ENCODE results near the gene BABAM1. TPM values are rescaled to one million over a fixed set of nuclear protein-coding genes. Genes with fewer than 3 reads are reported as not detected.

The BABAM1 gene
- 75.2 and 78.1 TPM in 2 replicates for total RNA-seq

DNA sequence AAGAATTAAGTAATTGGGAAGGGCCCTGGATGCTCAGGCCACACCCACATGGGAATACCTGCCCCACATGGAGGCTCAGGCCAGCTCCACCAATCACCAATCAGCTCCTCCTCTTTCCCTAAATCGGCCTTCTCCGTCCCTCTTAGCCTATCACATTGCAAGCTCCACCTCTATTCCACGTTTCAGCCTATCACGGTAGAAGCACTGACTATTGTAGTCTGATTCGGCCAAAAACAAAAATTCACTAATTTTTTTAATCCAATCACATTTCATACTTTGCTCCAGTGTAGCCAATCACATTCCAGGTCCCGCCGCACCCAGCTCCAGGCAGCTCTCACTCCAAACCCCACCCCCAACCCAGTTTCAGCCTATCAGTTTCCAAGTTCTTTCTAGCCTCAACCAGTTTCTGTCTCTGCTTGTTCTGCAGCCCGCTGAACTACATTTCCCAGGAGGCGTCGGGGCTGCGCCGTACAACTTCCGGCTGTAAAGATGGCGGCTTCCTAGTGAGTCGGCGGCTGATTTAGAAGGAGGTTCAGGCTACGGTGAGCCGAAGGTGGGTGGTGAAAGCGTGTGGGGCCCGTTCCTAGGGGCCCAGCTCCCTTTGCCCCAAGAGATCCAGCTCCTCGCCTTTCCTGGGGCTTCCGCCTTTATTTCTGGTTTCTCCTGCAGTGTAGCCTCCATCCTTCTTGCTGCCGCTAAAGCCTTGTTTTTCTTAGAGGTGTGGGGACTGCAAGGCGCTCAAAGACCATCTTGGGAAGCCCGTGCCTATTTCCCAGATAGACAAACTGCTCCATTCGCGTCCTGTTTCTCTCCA is at the start of gene BABAM1:
Gene BABAM1 (plus strand): TSS at position 469 of the 814 bp plus-strand sequence. CDS start 1,364 bp downstream, outside the sequence.

DNA sequence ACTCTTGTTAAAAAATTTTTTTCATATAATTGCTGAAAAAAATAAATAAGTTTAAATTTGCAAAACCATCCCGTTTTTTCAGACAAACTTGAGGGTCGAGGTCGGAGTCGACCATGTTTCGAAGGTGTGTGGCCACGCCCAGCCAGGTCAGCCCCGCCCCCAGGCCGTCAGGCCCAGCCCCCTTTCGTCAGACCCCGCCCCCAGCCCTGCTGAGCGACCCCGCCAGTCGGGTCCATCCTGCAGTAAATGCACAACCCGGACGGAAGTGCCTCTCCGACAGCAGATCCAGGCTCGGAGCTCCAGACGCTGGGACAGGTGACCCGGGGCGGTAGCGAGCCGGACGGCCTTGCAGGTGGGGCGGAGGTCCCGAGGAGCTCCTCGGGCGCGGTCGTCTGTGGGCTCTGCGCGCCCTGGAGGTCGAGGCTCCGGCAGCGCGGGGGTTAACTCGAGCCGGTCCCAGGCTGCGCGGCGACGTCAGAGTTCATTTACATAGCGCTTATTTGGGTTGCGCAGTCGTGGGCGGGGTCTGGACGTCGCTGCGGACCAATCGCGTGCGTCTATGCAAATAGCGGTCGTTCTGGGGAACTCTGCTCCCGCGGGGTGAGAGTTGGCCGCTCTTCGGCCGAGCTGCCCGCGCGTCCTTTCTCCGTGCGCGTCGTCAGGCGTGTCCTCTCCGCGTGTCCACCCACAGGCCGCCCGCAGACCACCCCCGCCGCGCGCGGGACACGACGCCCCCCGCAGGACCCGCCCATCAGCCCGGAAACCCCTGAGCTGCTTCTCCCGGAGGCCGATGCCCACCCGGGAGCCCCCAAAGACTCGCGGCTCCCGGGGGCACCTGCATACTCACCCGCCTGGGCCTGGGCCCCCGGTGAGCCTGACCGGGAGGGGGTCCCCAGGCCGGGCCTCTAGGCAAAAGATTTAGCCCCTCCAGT is 41.0 kb upstream of the BABAM1 start, which contains the start of gene OCEL1:
Gene OCEL1 (plus strand): TSS at position 225 of the 932 bp plus-strand sequence. CDS start 22 bp downstream, at position 247.

GRCh38 chr19:17245535-17245984 is 21.7 kb upstream of the BABAM1 start, which contains the start of gene NR2F6:
TSS of gene NR2F6 (minus strand) at chr19:17245919. CDS start at chr19:17245220, 699 bp downstream.

DNA sequence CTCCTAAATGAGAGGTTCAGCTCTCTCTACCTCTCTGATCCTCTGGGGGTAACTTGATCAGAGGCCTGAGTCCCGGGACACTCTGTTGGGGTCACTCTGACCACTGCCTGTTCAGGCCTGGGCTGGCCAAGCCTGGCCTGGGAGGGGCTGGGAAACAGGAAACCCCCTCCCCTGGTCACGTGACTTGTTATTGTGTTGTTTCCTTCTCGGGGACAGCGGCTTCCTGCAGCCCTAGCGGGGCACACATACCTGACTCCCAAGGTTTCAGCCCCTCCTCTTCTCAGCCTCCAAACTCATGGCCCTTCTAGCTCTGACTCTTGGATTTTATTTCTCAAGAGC is 2.6 kb upstream of the BABAM1 start, which contains the start of gene USHBP1:
Gene USHBP1 (minus strand): TSS at position 105 of the 339 bp plus-strand sequence. CDS start 446 bp downstream, outside the sequence.

DNA sequence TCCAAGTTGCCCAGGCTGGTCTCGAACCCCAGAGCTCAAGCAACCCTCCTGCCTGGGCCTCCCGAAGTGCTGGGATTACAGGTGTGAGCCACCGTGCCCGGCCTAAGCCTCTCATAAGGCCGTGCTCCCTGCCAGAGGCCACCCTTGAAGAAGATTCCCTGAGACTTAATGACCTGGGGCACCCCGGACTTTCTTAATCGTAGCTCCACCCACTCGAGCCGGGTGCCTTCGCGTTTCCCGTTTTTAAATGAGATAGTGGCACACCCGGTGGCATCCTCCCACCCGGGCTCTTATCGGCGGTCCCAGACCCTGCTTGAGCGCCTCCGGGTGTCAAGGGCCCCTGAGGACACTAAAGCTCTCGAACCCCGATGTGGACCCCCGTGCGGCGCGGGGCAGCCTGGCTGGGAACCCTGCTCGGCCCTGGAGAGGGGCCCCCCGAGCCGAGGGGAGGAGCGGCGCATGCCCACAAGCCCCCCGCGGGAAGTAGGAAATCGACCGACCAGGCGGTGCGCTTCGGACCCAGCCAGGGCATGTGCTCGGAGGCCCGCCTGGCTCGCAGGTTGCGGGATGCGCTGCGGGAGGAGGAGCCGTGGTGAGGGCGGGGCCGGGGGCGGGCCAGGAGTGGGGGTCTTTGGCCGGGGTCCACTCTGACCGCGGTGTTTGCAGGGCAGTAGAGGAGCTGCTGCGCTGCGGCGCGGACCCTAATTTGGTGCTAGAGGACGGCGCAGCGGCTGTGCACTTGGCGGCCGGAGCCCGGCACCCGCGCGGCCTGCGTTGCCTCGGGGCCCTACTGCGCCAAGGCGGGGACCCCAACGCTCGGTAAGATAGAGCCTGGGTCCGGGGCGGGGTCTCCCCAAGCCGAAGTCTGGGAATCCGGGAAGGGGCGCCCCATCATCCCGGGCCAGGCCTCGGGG is 14.4 kb downstream of the BABAM1 start, which contains the start of gene ANKLE1:
Gene ANKLE1 (plus strand): TSS at position 511 of the 914 bp plus-strand sequence. CDS start 20 bp downstream, at position 531.

DNA sequence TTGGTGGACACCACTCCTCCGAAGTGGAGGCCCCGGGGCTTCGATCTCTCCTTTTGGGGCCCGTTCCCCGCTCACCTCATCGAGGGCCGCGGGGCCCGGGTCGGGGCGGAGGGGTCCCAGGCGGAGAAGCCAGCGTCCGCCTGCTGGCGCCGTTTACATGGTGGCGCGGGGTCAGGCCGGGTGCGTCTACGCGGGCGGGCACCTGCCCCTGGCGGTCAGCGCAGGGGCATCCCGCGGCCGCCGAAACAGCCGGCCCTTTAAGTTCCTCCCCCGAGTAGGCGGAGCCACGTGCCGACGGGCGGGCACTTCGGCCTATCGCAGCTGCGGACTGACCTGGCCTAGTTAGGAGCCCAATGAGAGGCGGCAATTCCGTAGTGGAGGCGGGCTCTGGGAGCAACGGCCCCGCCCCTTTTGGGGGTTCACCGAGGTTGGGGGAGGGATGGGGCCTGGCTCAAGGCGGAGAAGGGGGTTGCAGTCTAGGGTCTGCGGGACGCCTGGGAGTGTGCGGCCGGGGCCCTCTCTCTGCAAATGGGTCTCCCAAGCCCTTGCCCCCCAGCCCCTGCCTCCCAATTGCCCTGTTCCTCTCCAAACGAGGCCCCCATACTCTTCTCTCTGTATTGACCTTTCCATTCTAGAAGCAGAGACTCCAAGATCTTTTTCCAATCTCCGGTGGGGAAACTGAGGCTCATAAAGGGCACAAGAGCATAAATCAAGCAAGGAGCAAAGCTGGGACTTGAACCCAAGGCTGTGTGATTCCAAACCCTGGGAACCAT is 36.1 kb downstream of the BABAM1 start, which contains the start of gene ABHD8:
Gene ABHD8 (minus strand): TSS at position 259 of the 773 bp plus-strand sequence. CDS start 1,809 bp downstream, outside the sequence.

GRCh38 chr19:17305517-17306284 is 38.5 kb downstream of the BABAM1 start, which contains the start of gene MRPL34:
TSS of gene MRPL34 (plus strand) at chr19:17305872. CDS start at chr19:17305893, 21 bp downstream.

DNA sequence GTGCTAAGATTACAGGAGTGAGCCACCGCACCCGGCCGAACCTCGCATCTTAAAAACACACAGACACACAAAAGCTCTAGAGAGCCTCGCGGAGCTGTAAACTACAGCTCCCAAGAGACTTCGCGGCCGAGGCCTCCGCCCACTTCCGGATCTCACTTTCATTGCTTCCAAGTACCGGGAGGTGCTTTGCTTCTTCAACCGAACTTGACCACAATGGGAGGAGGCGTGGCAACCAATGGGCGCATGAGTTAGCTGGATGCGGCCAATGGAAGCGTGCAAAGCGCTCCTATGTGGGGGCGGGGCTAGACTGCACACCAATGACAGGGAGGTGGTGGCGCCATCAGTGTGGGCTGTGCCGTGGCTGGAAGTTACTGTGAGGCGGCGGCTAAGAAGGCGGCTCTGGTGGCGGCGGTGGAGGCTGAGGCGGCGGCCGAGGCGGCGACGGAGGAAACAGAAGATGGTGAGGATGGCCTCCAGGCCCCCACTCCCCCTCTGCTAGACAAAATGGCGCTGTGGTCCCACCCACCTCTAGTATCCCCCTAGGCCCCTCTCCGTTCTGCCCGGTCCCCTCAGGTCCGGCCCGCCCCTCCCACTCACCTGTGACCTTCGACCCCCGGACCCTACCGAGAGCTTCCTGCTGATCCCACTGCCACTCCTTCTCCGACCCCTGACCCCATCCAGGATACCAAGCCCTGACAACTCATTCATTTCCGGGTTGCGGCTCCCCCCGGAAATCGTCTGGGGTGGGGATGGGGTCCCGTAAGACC is 42.1 kb downstream of the BABAM1 start, which contains the start of gene DDA1:
Gene DDA1 (plus strand): TSS at position 366 of the 767 bp plus-strand sequence. CDS start 92 bp downstream, at position 458.

Other genes starting within 250 kb of the BABAM1 start
- gene CPAMD8, start 240.6 kb upstream of the BABAM1 start, total RNA-seq, result 0.23 and 0.59 TPM in 2 replicates
- 1.8 and 2.8 TPM in 2 replicates for gene HAUS8, start 192.0 kb upstream of the BABAM1 start, total RNA-seq
- gene MYO9B, start 191.7 kb upstream of the BABAM1 start, total RNA-seq, result 75.4 and 148 TPM in 2 replicates
- 16.6 and 19.0 TPM in 2 replicates for gene USE1, start 52.1 kb upstream of the BABAM1 start, total RNA-seq
- 4.3 and 5.3 TPM in 2 replicates for gene OCEL1, start 41.2 kb upstream of the BABAM1 start, total RNA-seq
- 44.4 and 54.9 TPM in 2 replicates for gene NR2F6, start 21.5 kb upstream of the BABAM1 start, total RNA-seq
- 0.05 TPM in 1 of 2 replicates, not detected in the other for gene USHBP1, start 2.7 kb upstream of the BABAM1 start, total RNA-seq
- 0.51 and 0.59 TPM in 2 replicates for gene ANKLE1, start 14.5 kb downstream of the BABAM1 start, total RNA-seq
- 11.6 and 14.0 TPM in 2 replicates for gene ABHD8, start 36.0 kb downstream of the BABAM1 start, total RNA-seq
- gene MRPL34, start 38.4 kb downstream of the BABAM1 start, total RNA-seq, result 21.4 and 23.2 TPM in 2 replicates
- gene DDA1, start 42.1 kb downstream of the BABAM1 start, total RNA-seq, result 27.3 and 37.1 TPM in 2 replicates
- 4.5 and 7.6 TPM in 2 replicates for gene ANO8, start 67.4 kb downstream of the BABAM1 start, total RNA-seq
- gene GTPBP3, start 70.1 kb downstream of the BABAM1 start, total RNA-seq, result 17.2 and 17.4 TPM in 2 replicates
- gene PLVAP, start 109.9 kb downstream of the BABAM1 start, total RNA-seq, result not detected in 2 replicates
- not detected in 2 replicates for gene CCDC194, start 126.8 kb downstream of the BABAM1 start, total RNA-seq
- 0.92 and 4.5 TPM in 2 replicates for gene BST2, start 138.2 kb downstream of the BABAM1 start, total RNA-seq
- 32.3 and 41.0 TPM in 2 replicates for gene MVB12A, start 152.6 kb downstream of the BABAM1 start, total RNA-seq
- under 0.01 TPM in 1 of 2 replicates, not detected in the other for gene TMEM221, start 181.2 kb downstream of the BABAM1 start, total RNA-seq
- not detected in 2 replicates for gene NXNL1, start 193.5 kb downstream of the BABAM1 start, total RNA-seq
- 17.4 and 17.8 TPM in 2 replicates for gene SLC27A1, start 203.1 kb downstream of the BABAM1 start, total RNA-seq
- gene PGLS, start 244.2 kb downstream of the BABAM1 start, total RNA-seq, result 55.5 and 55.7 TPM in 2 replicates

Measured in smooth muscle cell of the umbilical artery (primary cell).